ENCODE measurements around the gene MUC22. TPM values are rescaled to one million over a fixed set of nuclear protein-coding genes. Genes with fewer than 3 reads are reported as not detected.

The MUC22 gene
- total RNA-seq, 1 experiment from 2014 or later = not detected

- H3K27me3 Mint-ChIP-seq (ENCODE audit: low read depth) = no peaks in the 10 kb centered on the region
- no peak for DNase-seq (ENCODE audit: low spot score)
- ChIA-PET CTCF (interaction anchor here (2.3 to 2.4 kb wide), 2 partner anchors 12 to 160 kb away, joined by 7 to 9 read pairs; no protein-coding TSS in a partner anchor), POLR2A (no interaction called here)
- no peak for TF ChIP-seq IRF2 (CRISPR knock-in tag; IDR thresholded peaks at IDR 0.05; ENCODE audit: borderline replicate concordance, low read depth)
- TF ChIP-seq FOXK1 (CRISPR knock-in tag; IDR thresholded peaks at IDR 0.05) = no peak
- TF ChIP-seq FOXP1 (CRISPR knock-in tag; IDR thresholded peaks at IDR 0.05; ENCODE audit: borderline replicate concordance) = no peak
- no peak for TF ChIP-seq TEAD4 (CRISPR knock-in tag; IDR thresholded peaks at IDR 0.05)
- TF ChIP-seq E2F1 (CRISPR knock-in tag; IDR thresholded peaks at IDR 0.05) = no peak
- H3K4me3 Mint-ChIP-seq = no peak overlapping the region
- no peaks in the 10 kb centered on the region for H3K9me3 Mint-ChIP-seq
- peaks cover 28% of the 10 kb centered on the region for H3K4me1 Mint-ChIP-seq
- H3K36me3 Mint-ChIP-seq = no peaks in the 10 kb centered on the region
- ATAC-seq = no peak
- H3K27ac Mint-ChIP-seq = no peak overlapping the region
These were observed 65.3 kb downstream of the MUC22 start for GRCh38 chr6:31075528-31075927.

- peaks cover 20% of the 10 kb centered on the region for H3K4me1 Mint-ChIP-seq
- no peaks in the 10 kb centered on the region for H3K9me3 Mint-ChIP-seq
- DNase-seq (ENCODE audit: low spot score) (no peak), ATAC-seq (no peak)
- H3K4me3 Mint-ChIP-seq = no peak overlapping the region
- POLR2A ChIA-PET = no interaction called here
- no peaks in the 10 kb centered on the region for H3K27me3 Mint-ChIP-seq (ENCODE audit: low read depth)
- H3K27ac Mint-ChIP-seq = no peak overlapping the region
- no peaks in the 10 kb centered on the region for H3K36me3 Mint-ChIP-seq
- CTCF ChIA-PET = interaction anchor here (0.6 to 6.3 kb wide), 3 partner anchors 11 to 241 kb away, joined by 4 to 106 read pairs (median 9); partner anchors contain the start of gene VARS2
- TF ChIP-seq E2F4 (CRISPR knock-in tag; IDR thresholded peaks at IDR 0.05; ENCODE audit: borderline replicate concordance, low read depth) (no peak), MYBL2 (CRISPR knock-in tag; IDR thresholded peaks at IDR 0.05) (no peak), RELA (CRISPR knock-in tag; IDR thresholded peaks at IDR 0.05; ENCODE audit: borderline replicate concordance) (no peak)
These were observed 66.3 kb downstream of the MUC22 start for GRCh38 chr6:31076611-31077010.

DNA sequence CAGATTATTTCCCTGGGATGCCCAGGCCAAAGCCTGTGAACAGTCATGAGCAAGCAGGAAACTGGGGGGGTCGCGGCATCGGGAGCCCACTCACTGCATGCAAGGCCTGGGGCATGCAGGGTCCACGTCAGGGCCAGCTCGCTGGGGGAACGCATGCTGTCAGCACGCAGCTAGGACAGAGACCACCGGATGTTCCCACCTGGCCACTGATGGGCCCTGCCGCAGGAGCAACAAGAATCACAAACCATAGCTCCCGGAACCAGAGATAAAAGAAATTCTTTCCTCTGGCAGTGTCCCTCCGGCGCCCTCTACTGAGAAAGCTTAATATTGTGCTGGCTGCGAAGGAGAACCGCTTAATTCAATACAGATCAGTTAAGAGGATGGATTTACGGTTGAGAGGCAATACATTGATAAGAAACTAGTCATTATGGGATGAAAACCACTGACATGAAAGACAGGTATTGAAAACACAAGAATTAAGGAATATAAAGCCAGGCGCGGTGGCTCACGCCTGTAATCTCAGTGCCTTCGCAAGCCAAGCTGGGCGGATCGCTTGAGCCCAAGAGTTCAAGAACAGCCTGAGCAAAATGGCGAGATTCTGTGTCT is 69.5 kb downstream of the MUC22 start:
- no peaks in the 10 kb centered on the region for H3K36me3 Mint-ChIP-seq
- H3K27ac Mint-ChIP-seq = no peak overlapping the region
- TF ChIP-seq CTCF (IDR thresholded peaks at IDR 0.05) (peak; percentile 39), TP53 (CRISPR knock-in tag; IDR thresholded peaks at IDR 0.05) (no peak)
- TF ChIP-seq, protein P1, sequence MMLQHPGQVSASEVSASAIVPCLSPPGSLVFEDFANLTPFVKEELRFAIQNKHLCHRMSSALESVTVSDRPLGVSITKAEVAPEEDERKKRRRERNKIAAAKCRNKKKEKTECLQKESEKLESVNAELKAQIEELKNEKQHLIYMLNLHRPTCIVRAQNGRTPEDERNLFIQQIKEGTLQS (CRISPR knock-in tag; conservative IDR thresholded peaks at IDR 0.05) = no peak
- peaks cover 11% of the 10 kb centered on the region for H3K4me1 Mint-ChIP-seq
- ATAC-seq = peak; percentile 82
- POLR2A ChIA-PET = interaction anchor here (0.7 to 1.4 kb wide), 3 partner anchors 9 to 34 kb away, joined by 3 to 7 read pairs (median 6); no protein-coding TSS in a partner anchor
- H3K9me3 Mint-ChIP-seq = no peaks in the 10 kb centered on the region
- no peaks in the 10 kb centered on the region for H3K27me3 Mint-ChIP-seq (ENCODE audit: low read depth)
- CTCF ChIA-PET = interaction anchor here (0.5 to 6.3 kb wide), 71 partner anchors 8 to 613 kb away, joined by 3 to 106 read pairs (median 5); partner anchors contain the start of genes DHX16, GTF2H4, IER3 and MUCL3
- DNase-seq (ENCODE audit: low spot score) = peak; percentile 80
- no peak overlapping the region for H3K4me3 Mint-ChIP-seq

DNA sequence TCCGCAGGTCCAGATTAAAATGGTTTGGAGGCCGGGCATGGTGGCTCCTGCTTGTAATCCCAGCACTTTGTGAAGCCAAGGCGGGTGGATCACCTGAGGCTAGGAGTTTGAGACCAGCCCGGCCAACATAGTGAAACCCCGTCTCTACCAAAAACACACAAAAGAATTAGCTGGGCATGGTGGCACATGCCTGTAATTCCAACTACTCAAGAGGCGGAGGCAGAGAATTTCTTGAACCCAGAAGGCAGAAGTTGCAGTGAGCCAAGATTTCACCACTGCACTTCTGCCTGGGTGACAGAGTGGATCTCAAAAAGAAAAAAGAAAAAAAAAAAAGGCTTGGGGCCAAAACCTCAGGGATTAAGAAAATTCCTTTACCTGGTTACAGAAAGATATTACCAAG is 71.6 kb downstream of the MUC22 start:
- ChIA-PET CTCF (interaction anchor here (0.6 to 6.3 kb wide), 7 partner anchors 11 to 403 kb away, joined by 3 to 106 read pairs (median 4); partner anchors contain the start of genes PSORS1C1 and VARS2), POLR2A (no interaction called here)
- Mint-ChIP-seq H3K27ac (no peak overlapping the region), H3K9me3 (no peaks in the 10 kb centered on the region), H3K4me1 (peaks cover 13% of the 10 kb centered on the region), H3K4me3 (no peak overlapping the region), H3K36me3 (no peaks in the 10 kb centered on the region), H3K27me3 (ENCODE audit: low read depth) (no peaks in the 10 kb centered on the region)
- ATAC-seq (no peak), DNase-seq (ENCODE audit: low spot score) (no peak)
- TF ChIP-seq E2F5 (CRISPR knock-in tag; IDR thresholded peaks at IDR 0.05) (no peak), SP1 (CRISPR knock-in tag; conservative IDR thresholded peaks at IDR 0.05) (no peak), GTF2I (CRISPR knock-in tag; conservative IDR thresholded peaks at IDR 0.05) (no peak), SOX15 (CRISPR knock-in tag; IDR thresholded peaks at IDR 0.05) (no peak), ZNF425 (CRISPR knock-in tag; conservative IDR thresholded peaks at IDR 0.05) (no peak), ESRRA (CRISPR knock-in tag; IDR thresholded peaks at IDR 0.05; ENCODE audit: borderline replicate concordance) (no peak), NFYB (CRISPR knock-in tag; conservative IDR thresholded peaks at IDR 0.05; ENCODE audit: low read depth) (no peak)
- TF ChIP-seq, protein P2, sequence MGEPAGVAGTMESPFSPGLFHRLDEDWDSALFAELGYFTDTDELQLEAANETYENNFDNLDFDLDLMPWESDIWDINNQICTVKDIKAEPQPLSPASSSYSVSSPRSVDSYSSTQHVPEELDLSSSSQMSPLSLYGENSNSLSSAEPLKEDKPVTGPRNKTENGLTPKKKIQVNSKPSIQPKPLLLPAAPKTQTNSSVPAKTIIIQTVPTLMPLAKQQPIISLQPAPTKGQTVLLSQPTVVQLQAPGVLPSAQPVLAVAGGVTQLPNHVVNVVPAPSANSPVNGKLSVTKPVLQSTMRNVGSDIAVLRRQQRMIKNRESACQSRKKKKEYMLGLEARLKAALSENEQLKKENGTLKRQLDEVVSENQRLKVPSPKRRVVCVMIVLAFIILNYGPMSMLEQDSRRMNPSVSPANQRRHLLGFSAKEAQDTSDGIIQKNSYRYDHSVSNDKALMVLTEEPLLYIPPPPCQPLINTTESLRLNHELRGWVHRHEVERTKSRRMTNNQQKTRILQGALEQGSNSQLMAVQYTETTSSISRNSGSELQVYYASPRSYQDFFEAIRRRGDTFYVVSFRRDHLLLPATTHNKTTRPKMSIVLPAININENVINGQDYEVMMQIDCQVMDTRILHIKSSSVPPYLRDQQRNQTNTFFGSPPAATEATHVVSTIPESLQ (CRISPR knock-in tag; IDR thresholded peaks at IDR 0.05) = no peak
